SK-N-SH treated with all-trans-retinoic acid at 6 μM for 48 hours (cell line): ENCODE results near the gene LGALS7B.

Experiments
- ATAC-seq: fragments of 200-7000 bp; cut with Tn5 transposase; 3 replicates; pipeline ENCODE4 v1.9.1; 2020; ENCODE audit warnings: mild to moderate bottlenecking, moderate library complexity
- ARNTL ChIP-seq: fragments of 450-650 bp; formaldehyde crosslinking; IDR thresholded peaks from 2 replicates; pipeline ENCODE4 v1.5.0; 2020; ENCODE audit warnings: low read depth, mild to moderate bottlenecking, moderate library complexity, borderline replicate concordance
- CSDC2 ChIP-seq: fragments of 250-450 bp; sonication (Bioruptor Pico); IDR thresholded peaks from 2 replicates; pipeline ENCODE4 v1.5.0; 2020; ENCODE audit warnings: mild to moderate bottlenecking, moderate library complexity
- ESRRG ChIP-seq: fragments of 250-450 bp; sonication (Bioruptor Pico); IDR thresholded peaks from 2 replicates; pipeline ENCODE4 v1.6.1; 2021; ENCODE audit warnings: mild to moderate bottlenecking
- GLIS3 ChIP-seq: fragments of 250-450 bp; sonication (Bioruptor Pico); IDR thresholded peaks from 2 replicates; pipeline ENCODE4 v1.5.0; 2020; ENCODE audit warnings: mild to moderate bottlenecking, moderate library complexity
- OSR1 ChIP-seq: fragments of 250-450 bp; sonication (Bioruptor Pico); IDR thresholded peaks from 2 replicates; pipeline ENCODE4 v1.8.0; 2022; ENCODE audit warnings: moderate library complexity, mild to moderate bottlenecking, inconsistent platforms
- PPARA ChIP-seq: fragments of 250-450 bp; sonication (Bioruptor Pico); IDR thresholded peaks from 2 replicates; pipeline ENCODE4 v1.5.0; 2020; ENCODE audit warnings: mild to moderate bottlenecking, borderline replicate concordance
- RARB ChIP-seq: fragments of 250-450 bp; sonication (Bioruptor Pico); IDR thresholded peaks from 2 replicates; pipeline ENCODE4 v1.8.0; 2021; ENCODE audit warnings: mild to moderate bottlenecking, moderate library complexity
- SNAI2 ChIP-seq: fragments of 250-450 bp; sonication (Bioruptor Pico); IDR thresholded peaks from 2 replicates; pipeline ENCODE4 v1.5.0; 2020; ENCODE audit warnings: mild to moderate bottlenecking, moderate library complexity
- TOX ChIP-seq: fragments of 250-450 bp; sonication (Bioruptor Pico); IDR thresholded peaks from 2 replicates; pipeline ENCODE4 v1.8.0; 2021; ENCODE audit warnings: mild to moderate bottlenecking, moderate library complexity, borderline replicate concordance
- ZC3H10 ChIP-seq: fragments of 250-450 bp; sonication (Bioruptor Pico); IDR thresholded peaks from 2 replicates; pipeline ENCODE4 v1.5.1; 2021; ENCODE audit warnings: mild to moderate bottlenecking, moderate library complexity
- ZFP3 ChIP-seq: fragments of 250-450 bp; sonication (Bioruptor Pico); IDR thresholded peaks from 2 replicates; pipeline ENCODE4 v1.5.0; 2020; ENCODE audit warnings: mild to moderate bottlenecking, moderate library complexity
- ZFP30 ChIP-seq: fragments of 450-650 bp; formaldehyde crosslinking; IDR thresholded peaks from 2 replicates; pipeline ENCODE4 v1.5.0; 2022; ENCODE audit warnings: mild to moderate bottlenecking, moderate library complexity
- ZNF565 ChIP-seq: fragments of 450-650 bp; formaldehyde crosslinking; conservative IDR thresholded peaks from 2 replicates; pipeline ENCODE4 v1.5.0; 2020; ENCODE audit warnings: low read depth, mild to moderate bottlenecking, moderate library complexity
- ZNF70 ChIP-seq: fragments of 450-650 bp; formaldehyde crosslinking; IDR thresholded peaks from 2 replicates; pipeline ENCODE4 v1.5.0; 2020; ENCODE audit warnings: mild to moderate bottlenecking, moderate library complexity
- ZNF8 ChIP-seq: fragments of 450-650 bp; formaldehyde crosslinking; IDR thresholded peaks from 2 replicates; pipeline ENCODE4 v1.5.0; 2020; ENCODE audit warnings: mild to moderate bottlenecking, moderate library complexity
- TF ChIP-seq, protein P1 (sequence below): fragments of 250-450 bp; sonication (Bioruptor Pico); IDR thresholded peaks from 2 replicates; pipeline ENCODE4 v1.5.0; 2020; ENCODE audit warnings: mild to moderate bottlenecking, moderate library complexity
- TF ChIP-seq, protein P2 (sequence below): fragments of 250-450 bp; sonication (Bioruptor Pico); IDR thresholded peaks from 2 replicates; pipeline ENCODE4 v1.5.1; 2020; ENCODE audit warnings: low read depth, mild to moderate bottlenecking, moderate library complexity
- TF ChIP-seq, protein P3 (sequence below): fragments of 250-450 bp; sonication (Bioruptor Pico); IDR thresholded peaks from 2 replicates; pipeline ENCODE4 v1.8.0; 2021; ENCODE audit warnings: low read depth, mild to moderate bottlenecking, moderate library complexity, borderline replicate concordance
- TF ChIP-seq, protein P4 (sequence below): fragments of 250-450 bp; sonication (Bioruptor Pico); IDR thresholded peaks from 2 replicates; pipeline ENCODE4 v1.5.1; 2021; ENCODE audit warnings: mild to moderate bottlenecking, moderate library complexity
- TF ChIP-seq, protein P5 (sequence below): fragments of 250-450 bp; sonication (Bioruptor Pico); IDR thresholded peaks from 2 replicates; pipeline ENCODE4 v1.8.0; 2020; ENCODE audit warnings: mild to moderate bottlenecking, moderate library complexity, borderline replicate concordance

Gene LGALS7B

DNA sequence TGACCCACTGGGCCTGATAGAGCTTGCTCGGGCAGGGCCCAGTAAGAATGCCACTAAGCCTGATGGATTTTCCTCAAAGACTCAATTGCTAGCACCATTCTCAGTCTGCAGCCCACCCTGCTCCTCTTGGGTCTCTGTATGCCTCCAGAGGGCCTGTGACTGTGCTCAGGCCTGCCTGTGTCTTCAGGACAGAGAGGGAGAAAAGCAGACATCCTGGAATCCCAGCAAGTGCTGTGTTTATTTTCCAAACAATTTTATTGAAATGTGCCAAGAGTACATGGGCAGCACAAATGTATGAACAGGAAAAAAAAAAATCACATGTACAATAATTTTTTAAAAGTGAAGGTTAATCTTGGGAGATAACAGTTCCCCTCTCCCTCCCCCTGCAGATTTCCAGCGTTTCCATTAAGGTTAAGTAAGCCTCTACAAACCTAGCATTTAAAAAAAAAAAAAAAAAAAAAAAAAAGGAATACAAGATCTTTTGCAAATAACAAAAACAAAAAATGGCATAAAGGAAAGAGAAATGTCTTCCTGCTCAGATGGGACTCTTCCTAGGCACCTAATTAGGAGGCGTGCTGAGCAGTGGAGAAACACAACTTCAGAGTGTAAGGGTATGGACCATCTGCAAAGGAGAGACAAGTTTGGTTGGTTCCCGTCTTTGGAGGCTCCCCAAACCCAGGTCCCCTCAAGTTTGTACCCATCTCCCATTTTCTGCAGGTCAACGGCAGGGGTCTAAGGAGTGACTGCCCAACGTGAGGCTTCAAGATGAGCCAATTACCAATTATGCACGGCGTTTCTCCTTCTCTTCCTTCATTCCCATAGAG is 47.4 kb downstream of the LGALS7B start:
- TF ChIP-seq, protein P1, sequence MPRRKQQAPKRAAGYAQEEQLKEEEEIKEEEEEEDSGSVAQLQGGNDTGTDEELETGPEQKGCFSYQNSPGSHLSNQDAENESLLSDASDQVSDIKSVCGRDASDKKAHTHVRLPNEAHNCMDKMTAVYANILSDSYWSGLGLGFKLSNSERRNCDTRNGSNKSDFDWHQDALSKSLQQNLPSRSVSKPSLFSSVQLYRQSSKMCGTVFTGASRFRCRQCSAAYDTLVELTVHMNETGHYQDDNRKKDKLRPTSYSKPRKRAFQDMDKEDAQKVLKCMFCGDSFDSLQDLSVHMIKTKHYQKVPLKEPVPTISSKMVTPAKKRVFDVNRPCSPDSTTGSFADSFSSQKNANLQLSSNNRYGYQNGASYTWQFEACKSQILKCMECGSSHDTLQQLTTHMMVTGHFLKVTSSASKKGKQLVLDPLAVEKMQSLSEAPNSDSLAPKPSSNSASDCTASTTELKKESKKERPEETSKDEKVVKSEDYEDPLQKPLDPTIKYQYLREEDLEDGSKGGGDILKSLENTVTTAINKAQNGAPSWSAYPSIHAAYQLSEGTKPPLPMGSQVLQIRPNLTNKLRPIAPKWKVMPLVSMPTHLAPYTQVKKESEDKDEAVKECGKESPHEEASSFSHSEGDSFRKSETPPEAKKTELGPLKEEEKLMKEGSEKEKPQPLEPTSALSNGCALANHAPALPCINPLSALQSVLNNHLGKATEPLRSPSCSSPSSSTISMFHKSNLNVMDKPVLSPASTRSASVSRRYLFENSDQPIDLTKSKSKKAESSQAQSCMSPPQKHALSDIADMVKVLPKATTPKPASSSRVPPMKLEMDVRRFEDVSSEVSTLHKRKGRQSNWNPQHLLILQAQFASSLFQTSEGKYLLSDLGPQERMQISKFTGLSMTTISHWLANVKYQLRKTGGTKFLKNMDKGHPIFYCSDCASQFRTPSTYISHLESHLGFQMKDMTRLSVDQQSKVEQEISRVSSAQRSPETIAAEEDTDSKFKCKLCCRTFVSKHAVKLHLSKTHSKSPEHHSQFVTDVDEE (CRISPR knock-in tag), result no peak
- TF ChIP-seq CSDC2 (CRISPR knock-in tag) (no peak), RARB (CRISPR knock-in tag) (no peak), ZFP30 (CRISPR knock-in tag) (no peak), ZC3H10 (CRISPR knock-in tag) (no peak), ARNTL (CRISPR knock-in tag) (no peak), ZNF8 (CRISPR knock-in tag) (no peak), ZFP3 (CRISPR knock-in tag) (no peak), OSR1 (CRISPR knock-in tag) (no peak), ZNF70 (CRISPR knock-in tag) (no peak), GLIS3 (CRISPR knock-in tag) (no peak), PPARA (CRISPR knock-in tag) (no peak)
- TF ChIP-seq, protein P2, sequence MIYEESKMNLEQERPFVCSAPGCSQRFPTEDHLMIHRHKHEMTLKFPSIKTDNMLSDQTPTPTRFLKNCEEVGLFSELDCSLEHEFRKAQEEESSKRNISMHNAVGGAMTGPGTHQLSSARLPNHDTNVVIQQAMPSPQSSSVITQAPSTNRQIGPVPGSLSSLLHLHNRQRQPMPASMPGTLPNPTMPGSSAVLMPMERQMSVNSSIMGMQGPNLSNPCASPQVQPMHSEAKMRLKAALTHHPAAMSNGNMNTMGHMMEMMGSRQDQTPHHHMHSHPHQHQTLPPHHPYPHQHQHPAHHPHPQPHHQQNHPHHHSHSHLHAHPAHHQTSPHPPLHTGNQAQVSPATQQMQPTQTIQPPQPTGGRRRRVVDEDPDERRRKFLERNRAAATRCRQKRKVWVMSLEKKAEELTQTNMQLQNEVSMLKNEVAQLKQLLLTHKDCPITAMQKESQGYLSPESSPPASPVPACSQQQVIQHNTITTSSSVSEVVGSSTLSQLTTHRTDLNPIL, result no peak
- TF ChIP-seq, protein P3, sequence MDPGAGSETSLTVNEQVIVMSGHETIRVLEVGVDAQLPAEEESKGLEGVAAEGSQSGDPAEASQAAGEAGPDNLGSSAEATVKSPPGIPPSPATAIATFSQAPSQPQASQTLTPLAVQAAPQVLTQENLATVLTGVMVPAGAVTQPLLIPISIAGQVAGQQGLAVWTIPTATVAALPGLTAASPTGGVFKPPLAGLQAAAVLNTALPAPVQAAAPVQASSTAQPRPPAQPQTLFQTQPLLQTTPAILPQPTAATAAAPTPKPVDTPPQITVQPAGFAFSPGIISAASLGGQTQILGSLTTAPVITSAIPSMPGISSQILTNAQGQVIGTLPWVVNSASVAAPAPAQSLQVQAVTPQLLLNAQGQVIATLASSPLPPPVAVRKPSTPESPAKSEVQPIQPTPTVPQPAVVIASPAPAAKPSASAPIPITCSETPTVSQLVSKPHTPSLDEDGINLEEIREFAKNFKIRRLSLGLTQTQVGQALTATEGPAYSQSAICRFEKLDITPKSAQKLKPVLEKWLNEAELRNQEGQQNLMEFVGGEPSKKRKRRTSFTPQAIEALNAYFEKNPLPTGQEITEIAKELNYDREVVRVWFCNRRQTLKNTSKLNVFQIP (CRISPR knock-in tag), result no peak
- TF ChIP-seq, protein P4, sequence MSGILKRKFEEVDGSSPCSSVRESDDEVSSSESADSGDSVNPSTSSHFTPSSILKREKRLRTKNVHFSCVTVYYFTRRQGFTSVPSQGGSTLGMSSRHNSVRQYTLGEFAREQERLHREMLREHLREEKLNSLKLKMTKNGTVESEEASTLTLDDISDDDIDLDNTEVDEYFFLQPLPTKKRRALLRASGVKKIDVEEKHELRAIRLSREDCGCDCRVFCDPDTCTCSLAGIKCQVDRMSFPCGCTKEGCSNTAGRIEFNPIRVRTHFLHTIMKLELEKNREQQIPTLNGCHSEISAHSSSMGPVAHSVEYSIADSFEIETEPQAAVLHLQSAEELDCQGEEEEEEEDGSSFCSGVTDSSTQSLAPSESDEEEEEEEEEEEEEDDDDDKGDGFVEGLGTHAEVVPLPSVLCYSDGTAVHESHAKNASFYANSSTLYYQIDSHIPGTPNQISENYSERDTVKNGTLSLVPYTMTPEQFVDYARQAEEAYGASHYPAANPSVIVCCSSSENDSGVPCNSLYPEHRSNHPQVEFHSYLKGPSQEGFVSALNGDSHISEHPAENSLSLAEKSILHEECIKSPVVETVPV (CRISPR knock-in tag), result no peak
- no peak for ATAC-seq

DNA sequence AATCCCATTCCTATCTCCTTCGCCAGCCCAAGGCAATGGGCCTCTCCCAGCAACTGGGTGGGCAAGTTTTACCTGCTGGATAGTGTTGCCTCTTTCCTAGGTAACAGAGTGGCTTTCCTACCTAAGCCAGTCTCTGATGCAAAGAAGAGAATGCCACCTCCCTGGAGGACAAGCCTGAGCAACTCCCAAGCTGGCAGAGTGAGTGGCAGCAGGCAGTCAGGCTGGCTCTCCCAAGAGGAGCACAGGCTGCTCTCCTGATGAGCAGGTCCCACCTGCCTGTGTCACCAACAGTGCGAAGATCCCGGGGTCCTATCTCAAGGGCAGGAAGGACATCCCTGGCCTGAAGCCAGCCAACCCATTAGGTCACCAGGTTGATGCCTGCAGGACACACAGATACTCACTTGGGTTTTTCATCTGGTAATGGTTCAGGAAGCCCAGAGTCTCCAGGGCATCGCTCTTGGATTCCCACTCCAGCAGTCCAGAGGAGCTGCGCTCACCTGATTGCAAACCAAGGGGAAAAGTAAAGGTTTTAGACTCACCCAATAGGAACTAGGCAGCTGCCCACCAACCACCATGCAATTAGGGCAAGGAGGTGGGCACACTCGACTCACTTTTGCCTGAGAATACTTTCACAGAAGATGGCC is 48.1 kb downstream of the LGALS7B start:
- TF ChIP-seq ARNTL (CRISPR knock-in tag) (no peak), ZFP3 (CRISPR knock-in tag) (no peak), ZNF565 (CRISPR knock-in tag) (no peak), RARB (CRISPR knock-in tag) (no peak), GLIS3 (CRISPR knock-in tag) (no peak), TOX (CRISPR knock-in tag) (no peak), OSR1 (CRISPR knock-in tag) (no peak), PPARA (CRISPR knock-in tag) (no peak), ESRRG (no peak), SNAI2 (CRISPR knock-in tag) (no peak)
- TF ChIP-seq, protein P3 (CRISPR knock-in tag), result no peak
- TF ChIP-seq, protein P5, sequence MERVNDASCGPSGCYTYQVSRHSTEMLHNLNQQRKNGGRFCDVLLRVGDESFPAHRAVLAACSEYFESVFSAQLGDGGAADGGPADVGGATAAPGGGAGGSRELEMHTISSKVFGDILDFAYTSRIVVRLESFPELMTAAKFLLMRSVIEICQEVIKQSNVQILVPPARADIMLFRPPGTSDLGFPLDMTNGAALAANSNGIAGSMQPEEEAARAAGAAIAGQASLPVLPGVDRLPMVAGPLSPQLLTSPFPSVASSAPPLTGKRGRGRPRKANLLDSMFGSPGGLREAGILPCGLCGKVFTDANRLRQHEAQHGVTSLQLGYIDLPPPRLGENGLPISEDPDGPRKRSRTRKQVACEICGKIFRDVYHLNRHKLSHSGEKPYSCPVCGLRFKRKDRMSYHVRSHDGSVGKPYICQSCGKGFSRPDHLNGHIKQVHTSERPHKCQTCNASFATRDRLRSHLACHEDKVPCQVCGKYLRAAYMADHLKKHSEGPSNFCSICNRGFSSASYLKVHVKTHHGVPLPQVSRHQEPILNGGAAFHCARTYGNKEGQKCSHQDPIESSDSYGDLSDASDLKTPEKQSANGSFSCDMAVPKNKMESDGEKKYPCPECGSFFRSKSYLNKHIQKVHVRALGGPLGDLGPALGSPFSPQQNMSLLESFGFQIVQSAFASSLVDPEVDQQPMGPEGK, result no peak
- TF ChIP-seq, protein P4 (CRISPR knock-in tag), result no peak
- no peak; the same call in 2 of the 3 replicates for ATAC-seq
